Lower leg skin (tissue), 4 donors: ENCODE measurements around the gene VASN. TPM values are rescaled to one million over a fixed set of nuclear protein-coding genes. Genes with fewer than 3 reads are reported as not detected.

ENCODE experiments used
- DNase-seq, 2 donors: peaks; one replicate each; pipeline ENCODE4 v3.0.0-alpha.2; 2019; ENCODE audit warnings: low spot score in 2 of 2
- H3K4me3 ChIP-seq: fragments of 200-600 bp; sonication (generic); 2 replicates; pipeline ENCODE4 v1.5.1; 2017; ENCODE audit warnings: mild to moderate bottlenecking, low read depth; ENCODE audit not compliant: poor library complexity, severe bottlenecking
- CTCF ChIP-seq, 3 donors: fragments of 450-650 bp; IDR thresholded peaks; one replicate each; pipeline ENCODE4 v1.5.1; 2016; ENCODE audit warnings: antibody characterized with exemption in 3 of 3, mild to moderate bottlenecking in 3 of 3, moderate library complexity in 2 of 3
- POLR2A ChIP-seq, 2 donors: fragments of 450-650 bp; IDR thresholded peaks; one replicate each; pipeline ENCODE4 v1.6.1; 2016 to 2017; ENCODE audit warnings: antibody characterized with exemption in 2 of 2, mild to moderate bottlenecking in 1 of 2, moderate library complexity in 1 of 2
- WGBS, 2 donors: methylation state at CpG; one replicate each; pipeline ENCODE4 v1.1.5; 2018; 5-methylcytosine and 5-hydroxymethylcytosine counted together
- intact Hi-C: fragments of 100-400 bp; cut with DNase I; formaldehyde crosslinking; loops from one replicate; pipeline ENCODE4 v1.15.0; 2023; ENCODE audit warnings: low total_unique reads
- total RNA-seq, 4 donors: library from RNA; depleted of rRNA; stranded (reverse); fragments of >200 nt; gene quantifications; one replicate each; pipeline ENCODE4 v1.1.0, GENCODE V29; 2016

The VASN gene
- total RNA-seq, 4 donors from 2014 or later, result 35.6 to 52.8 (median 46.7) TPM

- H3K4me3 ChIP-seq, result no peak overlapping the region
- TF ChIP-seq POLR2A (IDR thresholded peaks at IDR 0.05) (no peak), CTCF (IDR thresholded peaks at IDR 0.05) (no peak)
- no peak for DNase-seq
- intact Hi-C loops, result no loop called here
- WGBS, 2 donors, result 87 to 92% methylated on average over 12 of the region's 12 CpGs
Observed at GRCh38 chr16:4426722-4427372, 55.2 kb downstream of the VASN start.

DNA sequence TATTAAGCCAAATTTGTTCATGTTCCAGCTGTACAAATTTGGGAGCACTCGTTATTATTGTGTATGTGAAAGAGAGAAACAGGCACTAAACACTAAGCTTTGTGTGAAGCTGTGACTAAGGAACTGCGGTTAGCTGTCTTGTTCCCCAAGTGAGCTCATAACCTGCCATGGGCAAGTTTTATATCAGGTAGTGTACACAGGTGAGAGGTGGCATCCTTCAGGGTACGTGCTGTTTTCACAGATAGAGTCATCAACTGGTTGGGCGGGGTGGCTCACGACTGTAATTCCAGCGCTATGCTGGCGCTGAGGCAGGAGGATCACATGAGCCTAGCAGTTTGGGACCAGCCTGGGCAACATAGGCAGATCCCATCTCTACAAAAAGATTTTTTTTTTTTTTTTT, 56.9 kb downstream of the VASN start:
- 72 to 84% methylated on average over 7 of the region's 7 CpGs for WGBS, 2 donors
- intact Hi-C loops, result no loop called here
- H3K4me3 ChIP-seq, result no peak overlapping the region
- DNase-seq, result no peak
- TF ChIP-seq POLR2A (IDR thresholded peaks at IDR 0.05) (no peak), CTCF (IDR thresholded peaks at IDR 0.05) (no peak)

GRCh38 chr16:4431023-4431422, 59.4 kb downstream of the VASN start:
- intact Hi-C loops, result no loop called here
- H3K4me3 ChIP-seq, result no peak overlapping the region
- 89% methylated on average over 9 of the region's 9 CpGs for WGBS, 2 donors
- no peak for DNase-seq
- TF ChIP-seq POLR2A (IDR thresholded peaks at IDR 0.05) (no peak), CTCF (IDR thresholded peaks at IDR 0.05) (no peak)

Other genes starting within 250 kb of the VASN start
- 1 to 10 TPM in 1 of 4 donors, under 1 TPM in 3; 0.04 to 1.0 (median 0.55) TPM for gene SRL, start 129.8 kb upstream of the VASN start, total RNA-seq
- gene TFAP4, start 98.8 kb upstream of the VASN start, total RNA-seq, result 10 to 100 TPM in 3 of 4 donors, 1 to 10 TPM in 1; 10.0 to 14.2 (median 12.3) TPM
- 1 to 10 TPM; 1.3 to 2.6 (median 2.2) TPM for gene GLIS2, start 55.8 kb upstream of the VASN start, total RNA-seq
- 10 to 100 TPM; 26.2 to 64.5 (median 40.9) TPM for gene PAM16, start 20.5 kb upstream of the VASN start, total RNA-seq
- gene CORO7, start 44.7 kb downstream of the VASN start, total RNA-seq, result 10 to 100 TPM; 18.4 to 39.0 (median 22.7) TPM
- 10 to 100 TPM; 37.4 to 44.1 (median 40.8) TPM for gene DNAJA3, start 54.0 kb downstream of the VASN start, total RNA-seq
- gene NMRAL1, start 102.8 kb downstream of the VASN start, total RNA-seq, result 10 to 100 TPM; 51.9 to 72.8 (median 58.2) TPM
- 10 to 100 TPM; 48.8 to 70.6 (median 59.0) TPM for gene HMOX2, start 104.5 kb downstream of the VASN start, total RNA-seq
- gene CDIP1, start 166.9 kb downstream of the VASN start, total RNA-seq, result 10 to 100 TPM in 3 of 4 donors, 1 to 10 TPM in 1; 9.9 to 18.4 (median 15.0) TPM
- gene C16orf96, start 184.5 kb downstream of the VASN start, total RNA-seq, result under 1 TPM; 0.08 to 0.49 (median 0.29) TPM
- gene UBALD1, start 243.0 kb downstream of the VASN start, total RNA-seq, result 10 to 100 TPM in 3 of 4 donors, 1 to 10 TPM in 1; 9.8 to 14.9 (median 14.3) TPM